HG03103 (cell line): ENCODE data around the gene ANO5.

Source experiments
- ATAC-seq: cut with Tn5 transposase; IDR thresholded peaks from one replicate; pipeline ENCODE4 v1.9.1; 2021; ENCODE audit warnings: low read depth; ENCODE audit not compliant: unreplicated experiment

ANO5 gene

DNA sequence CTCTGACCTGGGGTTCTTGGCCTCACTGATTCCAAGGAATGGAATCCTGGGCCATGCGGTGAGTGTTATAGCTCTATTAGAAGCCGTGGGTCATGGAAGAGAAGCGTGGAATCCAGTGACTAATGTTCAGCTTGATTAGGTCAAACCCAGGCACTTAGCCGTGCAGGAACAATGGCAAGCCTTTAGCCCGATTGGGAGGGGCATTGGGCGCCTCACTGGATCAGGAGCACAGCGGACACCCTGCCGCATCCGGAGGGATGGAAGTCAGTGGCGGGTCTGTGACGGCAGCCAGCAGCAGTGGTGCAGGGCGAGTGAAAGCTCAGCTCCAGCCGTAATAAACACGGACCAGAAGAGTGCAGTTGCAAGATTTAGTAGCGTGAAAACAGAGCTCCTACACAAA, 124.8 kb downstream of the ANO5 start:
- ATAC-seq = no peak

DNA sequence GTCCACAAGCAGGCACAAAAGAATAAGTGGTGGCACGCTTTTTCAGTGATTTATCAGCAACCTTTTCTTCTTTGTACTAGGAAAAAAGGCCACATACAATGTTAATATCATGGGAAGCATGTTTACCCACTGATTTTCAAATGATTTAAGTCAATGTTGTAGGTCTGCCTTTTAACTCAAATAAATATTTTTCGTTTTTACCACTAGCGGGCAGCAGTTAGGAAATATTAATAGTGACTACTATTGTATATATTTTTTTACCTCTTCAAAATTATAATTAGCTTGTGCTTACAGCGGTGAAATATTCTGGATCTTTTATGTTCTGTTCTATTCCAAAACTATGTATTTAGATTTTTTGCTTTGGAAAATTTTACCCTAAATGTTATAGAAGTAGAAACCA, 138.9 kb downstream of the ANO5 start:
- no peak for ATAC-seq
